Mucosa of descending colon (tissue), 3 donors: ENCODE results near the gene TNFRSF6B. TPM values are rescaled to one million over a fixed set of nuclear protein-coding genes. Genes with fewer than 3 reads are reported as not detected.

ENCODE experiments used
- ATAC-seq: fragments of 200-7000 bp; cut with Tn5 transposase; one replicate; pipeline ENCODE4 v1.9.1; 2020; ENCODE audit warnings: mild to moderate bottlenecking, moderate library complexity
- DNase-seq, 3 donors: peaks; one replicate each; pipeline ENCODE4 v3.0.0-alpha.2; 2020
- H3K36me3 ChIP-seq: fragments of 200-600 bp; one replicate; pipeline ENCODE4 v1.8.0; 2021; ENCODE audit warnings: low read depth, mild to moderate bottlenecking
- H3K4me1 ChIP-seq: fragments of 200-600 bp; one replicate; pipeline ENCODE4 v1.8.0; 2021; ENCODE audit warnings: low read depth, mild to moderate bottlenecking
- H3K4me3 ChIP-seq: fragments of 200-600 bp; one replicate; pipeline ENCODE4 v1.8.0; 2021; ENCODE audit warnings: mild to moderate bottlenecking
- H3K9me3 ChIP-seq: fragments of 200-600 bp; one replicate; pipeline ENCODE4 v1.8.0; 2021; ENCODE audit warnings: mild to moderate bottlenecking
- CTCF ChIP-seq: fragments of 200-600 bp; IDR thresholded peaks from one replicate; pipeline ENCODE4 v1.8.0; 2022; ENCODE audit warnings: antibody characterized with exemption, mild to moderate bottlenecking
- intact Hi-C, 2 donors: fragments of 100-400 bp; cut with DNase I in 1 of 2; cut with micrococcal nuclease in 1 of 2; formaldehyde crosslinking; loops; one replicate each; pipeline versions ENCODE4 v1.11.0 to v1.11.1; 2022; cut with DNase I, micrococcal nuclease
- total RNA-seq, 3 donors: library from RNA; stranded (reverse); fragmentation: NEBNext Ultra II Directional in 2 of 3; extraction: Animal tissue kit (Norgen Biotek cat#: 25700) in 2 of 3; gene quantifications; one replicate each; pipeline versions ENCODE4 v1.2.1 to v1.2.4, GENCODE V29; 2021 to 2023
- donor health status: DM: no; HTN: no; CAD: no; lungs with moderate emphysema.
- donor health status: DM: no; HTN: no; CAD: no.
- donor health status: DM: no; HTN: yes; CAD: no.

Gene TNFRSF6B
- total RNA-seq, 3 donors from 2014 or later: 19.7 TPM; not detected in 2

GRCh38 chr20:63734946-63735858, 38.8 kb downstream of the TNFRSF6B start:
- no peaks in the 10 kb centered on the region for H3K36me3 ChIP-seq
- TF ChIP-seq CTCF: no peak
- DNase-seq (peak in 1 of 3 donors; percentile 61), ATAC-seq (no peak)
- H3K4me1 ChIP-seq: peaks cover 36% of the 10 kb centered on the region
- H3K4me3 ChIP-seq: no peak overlapping the region
- H3K9me3 ChIP-seq: no peaks in the 10 kb centered on the region
- intact Hi-C loops: no loop called here

- peak; percentile 47 for ATAC-seq
- H3K9me3 ChIP-seq: no peaks in the 10 kb centered on the region
- no peak within 1 kb of the TSS for H3K4me3 ChIP-seq
- H3K4me1 ChIP-seq: peaks cover 40% of the 10 kb centered on the region
- no peaks in the 10 kb centered on the region for H3K36me3 ChIP-seq
- peak; percentile 77 to 89 (median 86) for DNase-seq
- intact Hi-C loops: no loop called here
- no peak for TF ChIP-seq CTCF
These were observed 39.6 kb downstream of the TNFRSF6B start, which contains the start of gene LIME1 for GRCh38 chr20:63735859-63736718. Gene LIME1, plus strand, starts transcription at chr20:63736664. Its CDS starts 886 bp downstream, at chr20:63737550.

- Histone ChIP-seq H3K4me1 (peaks cover 43% of the 10 kb centered on the region), H3K36me3 (no peaks in the 10 kb centered on the region), H3K9me3 (no peaks in the 10 kb centered on the region), H3K4me3 (no peak overlapping the region)
- DNase-seq (peak; percentile 38 to 80 (median 67)), ATAC-seq (peak; percentile 13)
- no peak for TF ChIP-seq CTCF
- intact Hi-C loops: no loop called here
These were observed 40.6 kb downstream of the TNFRSF6B start for GRCh38 chr20:63736893-63737694.

GRCh38 chr20:63737695-63737944, 41.2 kb downstream of the TNFRSF6B start:
- no peak for TF ChIP-seq CTCF
- Histone ChIP-seq H3K9me3 (no peaks in the 10 kb centered on the region), H3K4me1 (peaks cover 43% of the 10 kb centered on the region), H3K36me3 (no peaks in the 10 kb centered on the region), H3K4me3 (no peak overlapping the region)
- DNase-seq (no peak), ATAC-seq (peak; percentile 1)
- intact Hi-C loops: no loop called here

- Histone ChIP-seq H3K4me1 (peaks cover 43% of the 10 kb centered on the region), H3K36me3 (no peaks in the 10 kb centered on the region), H3K4me3 (no peak overlapping the region), H3K9me3 (no peaks in the 10 kb centered on the region)
- ATAC-seq: peak; percentile 10
- intact Hi-C loops: no loop called here
- DNase-seq: peak; percentile 43 to 78 (median 71)
- no peak for TF ChIP-seq CTCF
These were observed 41.7 kb downstream of the TNFRSF6B start for GRCh38 chr20:63737945-63738686.
